GM21360 (cell line): ENCODE measurements around the gene DMXL2.
"Not testable (repeated sequence)": the region's sequence is repeated elsewhere in the genome, so short reads cannot be mapped to it uniquely, and the experiment has no call there.

Experiments used
- ATAC-seq: cut with Tn5 transposase; IDR thresholded peaks from one replicate; pipeline ENCODE4 v1.9.1; 2021; ENCODE audit warnings: mild to moderate bottlenecking, moderate library complexity; ENCODE audit not compliant: unreplicated experiment

Gene DMXL2

GRCh38 chr15:51623386-51623938 lies 891 bp upstream of the DMXL2 start:
- no peak for ATAC-seq

GRCh38 chr15:51621936-51622603 lies 501 bp downstream of the DMXL2 start:
- peak; percentile 42 for ATAC-seq

- ATAC-seq = no peak
Measured at GRCh38 chr15:51621155-51621765, 1.3 kb downstream of the DMXL2 start.

GRCh38 chr15:51620641-51621040 lies 1.9 kb downstream of the DMXL2 start:
- ATAC-seq = no peak

- ATAC-seq = no peak
Measured at GRCh38 chr15:51620122-51620521, 2.4 kb downstream of the DMXL2 start.

GRCh38 chr15:51619331-51620035 lies 3.1 kb downstream of the DMXL2 start:
- ATAC-seq = no peak

- no peak for ATAC-seq
Measured at GRCh38 chr15:51617886-51618285, 4.7 kb downstream of the DMXL2 start.

- ATAC-seq = no peak
Measured at GRCh38 chr15:51613951-51614350, 8.6 kb downstream of the DMXL2 start.

GRCh38 chr15:51612669-51613068 lies 9.9 kb downstream of the DMXL2 start:
- ATAC-seq = not testable (repeated sequence)

- ATAC-seq = not testable (repeated sequence)
Measured at GRCh38 chr15:51603462-51603948, 19.1 kb downstream of the DMXL2 start.

- ATAC-seq = no peak
Measured at GRCh38 chr15:51603002-51603401, 19.6 kb downstream of the DMXL2 start.

- ATAC-seq = no peak
Measured at GRCh38 chr15:51602484-51602883, 20.1 kb downstream of the DMXL2 start.

GRCh38 chr15:51601801-51602200 lies 20.8 kb downstream of the DMXL2 start:
- ATAC-seq = no peak

- no peak for ATAC-seq
Measured at GRCh38 chr15:51600114-51600513, 22.5 kb downstream of the DMXL2 start.

GRCh38 chr15:51589881-51590568 lies 32.5 kb downstream of the DMXL2 start:
- ATAC-seq = no peak

- no peak for ATAC-seq
Measured at GRCh38 chr15:51588966-51589365, 33.6 kb downstream of the DMXL2 start.

GRCh38 chr15:51585986-51586385 lies 36.6 kb downstream of the DMXL2 start:
- ATAC-seq = no peak

GRCh38 chr15:51580982-51581381 lies 41.6 kb downstream of the DMXL2 start:
- no peak for ATAC-seq

- ATAC-seq = no peak
Measured at GRCh38 chr15:51580385-51580784, 42.2 kb downstream of the DMXL2 start.

- no peak for ATAC-seq
Measured at GRCh38 chr15:51579012-51579411, 43.6 kb downstream of the DMXL2 start.
